22Rv1 (cell line): Measurements from ENCODE around the gene ZFP36L2.

Experiments used
- ZFX ChIP-seq: fragments of 450-650 bp; IDR thresholded peaks from 2 replicates; pipeline ENCODE4 v1.6.1; 2017; ENCODE audit warnings: antibody characterized with exemption, borderline replicate concordance
- TF ChIP-seq, protein P1 (sequence below): fragments of 450-650 bp; IDR thresholded peaks from 2 replicates; pipeline ENCODE4 v1.5.1; 2017; ENCODE audit warnings: mild to moderate bottlenecking

- TF ChIP-seq, protein P1, sequence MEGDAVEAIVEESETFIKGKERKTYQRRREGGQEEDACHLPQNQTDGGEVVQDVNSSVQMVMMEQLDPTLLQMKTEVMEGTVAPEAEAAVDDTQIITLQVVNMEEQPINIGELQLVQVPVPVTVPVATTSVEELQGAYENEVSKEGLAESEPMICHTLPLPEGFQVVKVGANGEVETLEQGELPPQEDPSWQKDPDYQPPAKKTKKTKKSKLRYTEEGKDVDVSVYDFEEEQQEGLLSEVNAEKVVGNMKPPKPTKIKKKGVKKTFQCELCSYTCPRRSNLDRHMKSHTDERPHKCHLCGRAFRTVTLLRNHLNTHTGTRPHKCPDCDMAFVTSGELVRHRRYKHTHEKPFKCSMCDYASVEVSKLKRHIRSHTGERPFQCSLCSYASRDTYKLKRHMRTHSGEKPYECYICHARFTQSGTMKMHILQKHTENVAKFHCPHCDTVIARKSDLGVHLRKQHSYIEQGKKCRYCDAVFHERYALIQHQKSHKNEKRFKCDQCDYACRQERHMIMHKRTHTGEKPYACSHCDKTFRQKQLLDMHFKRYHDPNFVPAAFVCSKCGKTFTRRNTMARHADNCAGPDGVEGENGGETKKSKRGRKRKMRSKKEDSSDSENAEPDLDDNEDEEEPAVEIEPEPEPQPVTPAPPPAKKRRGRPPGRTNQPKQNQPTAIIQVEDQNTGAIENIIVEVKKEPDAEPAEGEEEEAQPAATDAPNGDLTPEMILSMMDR = no peak
- no peak for TF ChIP-seq ZFX
These were observed 48.3 kb downstream of the ZFP36L2 start for GRCh38 chr2:43178055-43178598.
